ENCODE measurements around the gene ANKRD13B. TPM values are rescaled to one million over a fixed set of nuclear protein-coding genes. Genes with fewer than 3 reads are reported as not detected.

ANKRD13B gene
- total and polyA plus RNA-seq, 2 of the 13 experiments (the other 11 are each of a cell fraction or from before 2014, with no cell fraction given): 1.7 to 1.8 TPM

DNA sequence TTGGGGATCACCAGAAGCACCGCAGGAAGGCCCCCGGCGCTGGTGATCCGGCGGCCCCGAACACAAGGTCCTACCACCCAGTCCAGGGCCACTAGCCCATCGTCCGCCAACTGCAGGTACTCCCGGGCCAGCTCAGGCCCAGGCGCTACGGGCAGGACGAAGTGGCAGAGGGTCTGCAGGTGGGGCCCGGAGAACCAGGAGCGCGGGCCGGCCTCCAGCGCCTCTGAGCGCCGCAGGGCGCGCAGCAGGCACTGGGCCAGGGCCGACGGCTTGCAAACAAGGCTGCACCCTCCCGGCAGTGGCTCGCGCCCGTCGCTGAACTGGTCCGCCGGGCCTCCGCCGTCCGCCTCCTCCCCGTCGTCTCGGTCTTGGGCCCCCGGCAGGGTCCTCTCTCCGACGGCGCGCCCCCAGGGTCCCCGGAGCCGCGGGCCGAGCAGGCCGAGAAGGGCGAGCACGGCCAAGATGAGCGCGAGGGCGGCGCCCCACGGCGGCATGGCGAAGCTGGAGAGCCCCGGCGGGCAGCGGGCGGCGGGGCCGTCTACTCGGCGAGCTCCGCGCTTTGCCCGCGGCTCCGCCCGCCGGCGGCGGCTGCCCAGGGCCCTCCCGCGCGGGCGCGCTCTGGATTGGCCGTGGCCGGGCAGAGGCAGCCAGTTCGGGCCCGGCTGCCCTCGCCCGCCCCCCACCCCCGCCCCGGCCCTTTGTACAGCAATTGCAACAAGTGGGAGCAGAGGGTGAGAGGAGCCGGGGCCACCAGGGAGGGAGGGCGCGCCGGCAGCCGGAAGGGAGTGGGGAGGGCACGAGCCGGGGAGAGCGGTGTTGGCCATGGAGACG is 26.2 kb upstream of the ANKRD13B start, which contains the start of gene ABHD15 (continued):
- TF ChIP-seq, protein P1, sequence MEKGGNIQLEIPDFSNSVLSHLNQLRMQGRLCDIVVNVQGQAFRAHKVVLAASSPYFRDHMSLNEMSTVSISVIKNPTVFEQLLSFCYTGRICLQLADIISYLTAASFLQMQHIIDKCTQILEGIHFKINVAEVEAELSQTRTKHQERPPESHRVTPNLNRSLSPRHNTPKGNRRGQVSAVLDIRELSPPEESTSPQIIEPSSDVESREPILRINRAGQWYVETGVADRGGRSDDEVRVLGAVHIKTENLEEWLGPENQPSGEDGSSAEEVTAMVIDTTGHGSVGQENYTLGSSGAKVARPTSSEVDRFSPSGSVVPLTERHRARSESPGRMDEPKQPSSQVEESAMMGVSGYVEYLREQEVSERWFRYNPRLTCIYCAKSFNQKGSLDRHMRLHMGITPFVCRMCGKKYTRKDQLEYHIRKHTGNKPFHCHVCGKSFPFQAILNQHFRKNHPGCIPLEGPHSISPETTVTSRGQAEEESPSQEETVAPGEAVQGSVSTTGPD (CRISPR knock-in tag; IDR thresholded peaks at IDR 0.05): no peak
- 0 out of 2 replicates have a peak, but pooled peaks have one; percentile 41 for TF ChIP-seq MYNN (CRISPR knock-in tag; IDR thresholded peaks at IDR 0.05; ENCODE audit: low read depth)
- TF ChIP-seq, protein P2, sequence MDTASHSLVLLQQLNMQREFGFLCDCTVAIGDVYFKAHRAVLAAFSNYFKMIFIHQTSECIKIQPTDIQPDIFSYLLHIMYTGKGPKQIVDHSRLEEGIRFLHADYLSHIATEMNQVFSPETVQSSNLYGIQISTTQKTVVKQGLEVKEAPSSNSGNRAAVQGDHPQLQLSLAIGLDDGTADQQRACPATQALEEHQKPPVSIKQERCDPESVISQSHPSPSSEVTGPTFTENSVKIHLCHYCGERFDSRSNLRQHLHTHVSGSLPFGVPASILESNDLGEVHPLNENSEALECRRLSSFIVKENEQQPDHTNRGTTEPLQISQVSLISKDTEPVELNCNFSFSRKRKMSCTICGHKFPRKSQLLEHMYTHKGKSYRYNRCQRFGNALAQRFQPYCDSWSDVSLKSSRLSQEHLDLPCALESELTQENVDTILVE (CRISPR knock-in tag; IDR thresholded peaks at IDR 0.05): no peak
- no peak for TF ChIP-seq ZNF660 (CRISPR knock-in tag; IDR thresholded peaks at IDR 0.05; ENCODE audit: borderline replicate concordance, low read depth)
- no peak for TF ChIP-seq ZNF329 (CRISPR knock-in tag; IDR thresholded peaks at IDR 0.05; ENCODE audit: low read depth)
- no peak for TF ChIP-seq GPN1 (CRISPR knock-in tag; IDR thresholded peaks at IDR 0.05; ENCODE audit: borderline replicate concordance)
- no peak for TF ChIP-seq NKX3-1 (CRISPR knock-in tag; IDR thresholded peaks at IDR 0.05)
- TF ChIP-seq, protein P3, sequence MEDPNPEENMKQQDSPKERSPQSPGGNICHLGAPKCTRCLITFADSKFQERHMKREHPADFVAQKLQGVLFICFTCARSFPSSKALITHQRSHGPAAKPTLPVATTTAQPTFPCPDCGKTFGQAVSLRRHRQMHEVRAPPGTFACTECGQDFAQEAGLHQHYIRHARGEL (CRISPR knock-in tag; IDR thresholded peaks at IDR 0.05): no peak
- peak; percentile 13; the same call in 1 of the 2 replicates for TF ChIP-seq ZFP90 (CRISPR knock-in tag; IDR thresholded peaks at IDR 0.05; ENCODE audit: borderline replicate concordance)
- no peak for TF ChIP-seq ZSCAN30 (CRISPR knock-in tag; IDR thresholded peaks at IDR 0.05)
- peak; percentile 79 for TF ChIP-seq ZNF234 (CRISPR knock-in tag; conservative IDR thresholded peaks at IDR 0.05)
- no peak for TF ChIP-seq ZNF75D (CRISPR knock-in tag; IDR thresholded peaks at IDR 0.05; ENCODE audit: borderline replicate concordance)
- TF ChIP-seq YEATS2 (CRISPR knock-in tag; IDR thresholded peaks at IDR 0.05; ENCODE audit: borderline replicate concordance): no peak
- TF ChIP-seq, protein P4, sequence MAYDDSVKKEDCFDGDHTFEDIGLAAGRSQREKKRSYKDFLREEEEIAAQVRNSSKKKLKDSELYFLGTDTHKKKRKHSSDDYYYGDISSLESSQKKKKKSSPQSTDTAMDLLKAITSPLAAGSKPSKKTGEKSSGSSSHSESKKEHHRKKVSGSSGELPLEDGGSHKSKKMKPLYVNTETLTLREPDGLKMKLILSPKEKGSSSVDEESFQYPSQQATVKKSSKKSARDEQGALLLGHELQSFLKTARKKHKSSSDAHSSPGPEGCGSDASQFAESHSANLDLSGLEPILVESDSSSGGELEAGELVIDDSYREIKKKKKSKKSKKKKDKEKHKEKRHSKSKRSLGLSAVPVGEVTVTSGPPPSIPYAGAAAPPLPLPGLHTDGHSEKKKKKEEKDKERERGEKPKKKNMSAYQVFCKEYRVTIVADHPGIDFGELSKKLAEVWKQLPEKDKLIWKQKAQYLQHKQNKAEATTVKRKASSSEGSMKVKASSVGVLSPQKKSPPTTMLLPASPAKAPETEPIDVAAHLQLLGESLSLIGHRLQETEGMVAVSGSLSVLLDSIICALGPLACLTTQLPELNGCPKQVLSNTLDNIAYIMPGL (CRISPR knock-in tag; IDR thresholded peaks at IDR 0.05; ENCODE audit: borderline replicate concordance in 1 of 2, low read depth in 1 of 2): peak in 1 of 2 experiments; percentile 79; a peak in 2 of 4 replicates
- TF ChIP-seq LCORL (IDR thresholded peaks at IDR 0.05): no peak
- TF ChIP-seq LCORL (CRISPR knock-in tag; IDR thresholded peaks at IDR 0.05): no peak
- TF ChIP-seq ZNF557 (CRISPR knock-in tag; IDR thresholded peaks at IDR 0.05): no peak
- TF ChIP-seq, protein P5, sequence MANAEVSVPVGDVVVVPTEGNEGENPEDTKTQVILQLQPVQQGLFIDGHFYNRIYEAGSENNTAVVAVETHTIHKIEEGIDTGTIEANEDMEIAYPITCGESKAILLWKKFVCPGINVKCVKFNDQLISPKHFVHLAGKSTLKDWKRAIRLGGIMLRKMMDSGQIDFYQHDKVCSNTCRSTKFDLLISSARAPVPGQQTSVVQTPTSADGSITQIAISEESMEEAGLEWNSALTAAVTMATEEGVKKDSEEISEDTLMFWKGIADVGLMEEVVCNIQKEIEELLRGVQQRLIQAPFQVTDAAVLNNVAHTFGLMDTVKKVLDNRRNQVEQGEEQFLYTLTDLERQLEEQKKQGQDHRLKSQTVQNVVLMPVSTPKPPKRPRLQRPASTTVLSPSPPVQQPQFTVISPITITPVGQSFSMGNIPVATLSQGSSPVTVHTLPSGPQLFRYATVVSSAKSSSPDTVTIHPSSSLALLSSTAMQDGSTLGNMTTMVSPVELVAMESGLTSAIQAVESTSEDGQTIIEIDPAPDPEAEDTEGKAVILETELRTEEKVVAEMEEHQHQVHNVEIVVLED (CRISPR knock-in tag; IDR thresholded peaks at IDR 0.05; ENCODE audit: borderline replicate concordance): no peak
- no peak for TF ChIP-seq HHEX (CRISPR knock-in tag; IDR thresholded peaks at IDR 0.05)
- TF ChIP-seq MAZ (IDR thresholded peaks at IDR 0.05; ENCODE audit: borderline replicate concordance, low read depth, low read length): no peak
- TF ChIP-seq MAZ (CRISPR knock-in tag; IDR thresholded peaks at IDR 0.05; ENCODE audit: low read depth): peak; percentile 68
- TF ChIP-seq CBX1 (IDR thresholded peaks at IDR 0.05; ENCODE audit: low read depth): no peak
- TF ChIP-seq HES4 (CRISPR knock-in tag; IDR thresholded peaks at IDR 0.05; ENCODE audit: borderline replicate concordance): peak; percentile 46; the same call in 1 of the 2 replicates

Data from HepG2 (cell line).